HepG2 (cell line): ENCODE data around the gene ST6GALNAC2. TPM values are rescaled to one million over a fixed set of nuclear protein-coding genes. Genes with fewer than 3 reads are reported as not detected.

Source experiments
- ARID5B ChIP-seq: IDR thresholded peaks from 2 replicates; pipeline ENCODE4 v1.4.0; 2020; ENCODE audit warnings: mild to moderate bottlenecking, missing genetic modification reagents
- DDIT3 ChIP-seq: sonication (generic); formaldehyde crosslinking; IDR thresholded peaks from 2 replicates; pipeline ENCODE4 v1.4.0; 2020; ENCODE audit warnings: mild to moderate bottlenecking, missing genetic modification reagents
- ETV5 ChIP-seq: IDR thresholded peaks from 2 replicates; pipeline ENCODE4 v1.6.1; 2018; ENCODE audit warnings: missing biosample characterization, missing genetic modification reagents, inconsistent platforms, borderline replicate concordance
- FOXO1 ChIP-seq: sonication (generic); formaldehyde crosslinking; IDR thresholded peaks from 2 replicates; pipeline ENCODE4 v1.4.0; 2020; ENCODE audit warnings: missing genetic modification reagents
- NFYC ChIP-seq: IDR thresholded peaks from 2 replicates; pipeline ENCODE4 v1.6.1; 2016; ENCODE audit warnings: missing genetic modification reagents, missing compliant biosample characterization
- RXRB ChIP-seq: IDR thresholded peaks from 2 replicates; pipeline ENCODE4 v1.6.1; 2016; ENCODE audit warnings: borderline replicate concordance, missing genetic modification reagents, missing compliant biosample characterization
- SOX6 ChIP-seq, 2 experiments: fragments of 450-650 bp in 1 of 2; sonication (generic) in 1 of 2; formaldehyde crosslinking in 1 of 2; IDR thresholded peaks; 2 replicates each; pipeline versions ENCODE4 v1.4.0 to v1.6.1; 2017 to 2020; ENCODE audit warnings: antibody characterized with exemption in 1 of 2, mild to moderate bottlenecking in 1 of 2, missing genetic modification reagents in 1 of 2
- ZNF160 ChIP-seq: sonication (generic); formaldehyde crosslinking; IDR thresholded peaks from 2 replicates; pipeline ENCODE4 v1.8.0; 2022; ENCODE audit warnings: mild to moderate bottlenecking, inconsistent platforms, missing genetic modification reagents
- ZNF18 ChIP-seq: sonication (generic); formaldehyde crosslinking; IDR thresholded peaks from 2 replicates; pipeline ENCODE4 v1.8.0; 2022; ENCODE audit warnings: mild to moderate bottlenecking, missing genetic modification reagents; ENCODE audit not compliant: insufficient replicate concordance
- ZNF326 ChIP-seq: sonication (generic); formaldehyde crosslinking; IDR thresholded peaks from 2 replicates; pipeline ENCODE4 v1.4.0; 2020; ENCODE audit warnings: missing genetic modification reagents, borderline replicate concordance
- ZNF503 ChIP-seq: sonication (generic); formaldehyde crosslinking; IDR thresholded peaks from 2 replicates; pipeline ENCODE4 v1.4.0; 2020; ENCODE audit warnings: missing genetic modification reagents
- ZNF557 ChIP-seq: sonication (generic); formaldehyde crosslinking; IDR thresholded peaks from 2 replicates; pipeline ENCODE4 v1.4.0; 2020; ENCODE audit warnings: missing genetic modification reagents
- ZNF644 ChIP-seq: IDR thresholded peaks from 2 replicates; pipeline ENCODE4 v1.6.1; 2016; ENCODE audit warnings: low read depth
- ZSCAN31 ChIP-seq: sonication (generic); formaldehyde crosslinking; IDR thresholded peaks from 2 replicates; pipeline ENCODE4 v1.5.0; 2020; ENCODE audit warnings: low read depth, mild to moderate bottlenecking, missing genetic modification reagents
- polyA plus RNA-seq, 8 experiments: library from polyadenylated mRNA; depleted of rRNA in 3 of 8; stranded (reverse) in 7 of 8; unstranded in 1 of 8; fragments of >200 nt; fragmentation: Illumina TruSeq in 4 of 8; extraction: Trizol in 4 of 8; gene quantifications; 2 replicates each; pipeline versions ENCODE4 v1.2.1 to v1.2.3, GENCODE V29; 2011 to 2016; ENCODE audit warnings: low read depth in 4 of 8, missing spikeins in 1 of 8, mixed read lengths in 1 of 8; ENCODE audit not compliant: insufficient read depth in 1 of 8
- total RNA-seq, 5 experiments: library from RNA; depleted of rRNA; stranded (reverse); fragments of >200 nt; fragmentation: Illumina TruSeq; extraction: Trizol; gene quantifications; 2 replicates each; pipeline ENCODE4 v1.2.3, GENCODE V29; 2016; ENCODE audit warnings: low read depth in 1 of 5

Gene ST6GALNAC2
- total and polyA plus RNA-seq, 2 of the 13 experiments (the other 11 are each of a cell fraction or from before 2014, with no cell fraction given) = 0.12 to 0.49 TPM

GRCh38 chr17:76550712-76551615 is 34.7 kb downstream of the ST6GALNAC2 start (continued):
- TF ChIP-seq SOX6 (IDR thresholded peaks at IDR 0.05) = no peak
- TF ChIP-seq SOX6 (CRISPR knock-in tag; IDR thresholded peaks at IDR 0.05) = peak; percentile 86
- peak; percentile 97 for TF ChIP-seq ETV5 (CRISPR knock-in tag)
- TF ChIP-seq FOXO1 (CRISPR knock-in tag) = peak; percentile 84
- TF ChIP-seq ZNF557 = 0 out of 2 replicates have a peak, but pooled peaks have one; percentile 52
- TF ChIP-seq ZNF160 (CRISPR knock-in tag) = no peak
- peak; percentile 91 for TF ChIP-seq RXRB (CRISPR knock-in tag)
- no peak; the same call in 1 of the 2 replicates for TF ChIP-seq ZNF503 (CRISPR knock-in tag)
- TF ChIP-seq ZNF326 = no peak
- peak; percentile 85 for TF ChIP-seq ZNF644 (CRISPR knock-in tag)
- no peak; the same call in 1 of the 2 replicates for TF ChIP-seq DDIT3 (CRISPR knock-in tag)
- peak; percentile 44 for TF ChIP-seq ZNF18
- TF ChIP-seq ZSCAN31 (CRISPR knock-in tag) = 0 out of 2 replicates have a peak, but pooled peaks have one; percentile 30
- no peak for TF ChIP-seq NFYC
- peak; percentile 96 for TF ChIP-seq ARID5B (CRISPR knock-in tag)
